H1 (cell line): ENCODE results near the gene FGGY. TPM values are rescaled to one million over a fixed set of nuclear protein-coding genes. Genes with fewer than 3 reads are reported as not detected.

Experiments used
- CTCF ChIA-PET: fragments of 300-600 bp; sonication (Branson Sonifier 250); formaldehyde crosslinking; loops from one replicate; lab custom pipeline; 2021; ENCODE audit not compliant: partially characterized antibody; lab: Charles Lee
- POLR2A ChIA-PET: fragments of 300-600 bp; sonication (Branson Sonifier 250); formaldehyde crosslinking; loops from one replicate; lab custom pipeline; 2021; ENCODE audit warnings: inconsistent platforms; ENCODE audit not compliant: partially characterized antibody; lab: Charles Lee
- DNase-seq, 2 experiments: peaks; one replicate each; pipeline versions ENCODE4 v3.0.0 to v3.0.0-alpha.2; 2010 to 2022; ENCODE audit warnings: low spot score in 2 of 2, low read depth in 1 of 2, mixed read lengths in 1 of 2
- FAIRE-seq: peaks from 2 replicates; lab custom pipeline; 2011; peaks lifted over from hg19 to GRCh38; lab: Jason Lieb, UNC
- H2AFZ ChIP-seq: 2 replicates; pipeline ENCODE4 v1.8.1; 2012; ENCODE audit warnings: low read length, inconsistent platforms
- H2AK5ac ChIP-seq: 2 replicates; pipeline ENCODE4 v1.6.1; 2013; ENCODE audit warnings: low read depth, low read length
- H2BK120ac ChIP-seq: replicated peaks from 2 replicates; pipeline ENCODE3; 2013; ENCODE audit warnings: low read depth, low read length, inconsistent platforms
- H2BK12ac ChIP-seq: 2 replicates; pipeline ENCODE4 v1.6.1; 2013; ENCODE audit warnings: low read depth, low read length
- H2BK15ac ChIP-seq: 2 replicates; pipeline ENCODE4 v1.6.1; 2013; ENCODE audit warnings: low read length
- H2BK20ac ChIP-seq: 2 replicates; pipeline ENCODE4 v1.6.1; 2013; ENCODE audit warnings: low read length
- H2BK5ac ChIP-seq: 2 replicates; pipeline ENCODE4 v1.6.1; 2013; ENCODE audit warnings: low read depth, low read length
- H3K14ac ChIP-seq: 2 replicates; pipeline ENCODE4 v1.6.1; 2013; ENCODE audit warnings: inconsistent platforms; ENCODE audit not compliant: insufficient read length
- H3K18ac ChIP-seq: 2 replicates; pipeline ENCODE4 v1.6.1; 2013; ENCODE audit warnings: low read length; ENCODE audit errors: extremely low read depth
- H3K23ac ChIP-seq: 2 replicates; pipeline ENCODE4 v1.6.1; 2013; ENCODE audit warnings: inconsistent platforms; ENCODE audit not compliant: insufficient read length
- H3K23me2 ChIP-seq: 2 replicates; pipeline ENCODE4 v1.6.1; 2013; ENCODE audit warnings: low read depth, low read length
- H3K27ac ChIP-seq: 2 replicates; pipeline ENCODE4 v1.6.1; 2011; ENCODE audit warnings: low read depth, low read length, inconsistent platforms
- H3K27me3 ChIP-seq, 4 experiments: replicated peaks in 1 of 4; 1 replicate in 1 of 4; 2 replicates in 3 of 4; pipeline versions ENCODE4 v1.6.1 to v1.8.1; 2011 to 2013; ENCODE audit warnings: low read length in 3 of 4, mild to moderate bottlenecking in 3 of 4, inconsistent platforms in 2 of 4, mixed read lengths in 2 of 4, moderate library complexity in 1 of 4; ENCODE audit not compliant: control insufficient read depth in 3 of 4, insufficient read depth in 3 of 4; ENCODE audit errors: extremely low read depth in 1 of 4
- H3K36me3 ChIP-seq, 4 experiments: 2 replicates each; pipeline versions ENCODE4 v1.6.1 to v1.8.1; 2011 to 2013; ENCODE audit warnings: mild to moderate bottlenecking in 4 of 4, low read length in 3 of 4, moderate library complexity in 2 of 4, control low read depth in 1 of 4, inconsistent platforms in 1 of 4; ENCODE audit not compliant: insufficient read depth in 4 of 4, control insufficient read depth in 2 of 4
- H3K4ac ChIP-seq: replicated peaks from 2 replicates; pipeline ENCODE3; 2013; ENCODE audit warnings: low read length, low read depth, mixed read lengths, inconsistent platforms; ENCODE audit not compliant: insufficient read length
- H3K4me1 ChIP-seq, 4 experiments: replicated peaks in 1 of 4; 1 replicate in 1 of 4; 2 replicates in 3 of 4; pipeline versions ENCODE4 v1.6.1 to v1.8.1; 2011 to 2013; ENCODE audit warnings: low read length in 3 of 4, inconsistent platforms in 2 of 4, mixed read lengths in 1 of 4; ENCODE audit not compliant: insufficient read depth in 4 of 4, control insufficient read depth in 3 of 4
- H3K4me2 ChIP-seq, 2 experiments: 2 replicates each; pipeline versions ENCODE4 v1.6.1 to v1.8.1; 2011 to 2013; ENCODE audit warnings: low read depth in 2 of 2, low read length in 2 of 2, control low read depth in 1 of 2, inconsistent platforms in 1 of 2, mild to moderate bottlenecking in 1 of 2; ENCODE audit not compliant: insufficient read depth in 1 of 2
- H3K4me3 ChIP-seq, 4 experiments: fragments of 200-600, 300-600 bp in 1 of 4; sonication (generic), shearing (Covaris generic), sonication (Bioruptor Twin) in 1 of 4; 2 replicates each; pipeline versions ENCODE4 v1.5.1 to v1.8.1; 2011 to 2016; ENCODE audit warnings: low read length in 4 of 4, low read depth in 3 of 4, control low read depth in 2 of 4, inconsistent platforms in 2 of 4, mild to moderate bottlenecking in 2 of 4, mixed read lengths in 1 of 4, moderate library complexity in 1 of 4; ENCODE audit not compliant: insufficient read depth in 2 of 4; ENCODE audit errors: extremely low read depth in 1 of 4
- H3K56ac ChIP-seq: replicated peaks from 2 replicates; pipeline ENCODE3; 2013; ENCODE audit warnings: low read depth, mild to moderate bottlenecking, mixed read lengths, low read length, inconsistent platforms; ENCODE audit not compliant: insufficient read length
- H3K79me1 ChIP-seq: 2 replicates; pipeline ENCODE4 v1.6.1; 2013; ENCODE audit warnings: low read depth, low read length, control low read depth
- H3K79me2 ChIP-seq, 2 experiments: 2 replicates each; pipeline versions ENCODE4 v1.6.1 to v1.8.1; 2012 to 2013; ENCODE audit warnings: low read length in 2 of 2, mild to moderate bottlenecking in 2 of 2, inconsistent platforms in 1 of 2; ENCODE audit not compliant: insufficient read depth in 2 of 2, control insufficient read depth in 1 of 2
- H3K9ac ChIP-seq, 4 experiments: replicated peaks in 1 of 4; 1 replicate in 1 of 4; 2 replicates in 3 of 4; pipeline versions ENCODE4 v1.6.1 to v1.8.1; 2011 to 2013; ENCODE audit warnings: low read depth in 3 of 4, low read length in 3 of 4, control low read depth in 2 of 4, mild to moderate bottlenecking in 2 of 4, moderate library complexity in 2 of 4, inconsistent platforms in 1 of 4; ENCODE audit errors: extremely low read depth in 1 of 4
- H3K9me3 ChIP-seq, 2 experiments: 2 replicates each; pipeline versions ENCODE4 v1.6.1 to v1.8.1; 2012 to 2013; ENCODE audit warnings: mild to moderate bottlenecking in 2 of 2, moderate library complexity in 2 of 2, control low read depth in 1 of 2, inconsistent platforms in 1 of 2, low read depth in 1 of 2, low read length in 1 of 2, mixed read lengths in 1 of 2; ENCODE audit not compliant: insufficient read depth in 2 of 2
- H4K20me1 ChIP-seq, 2 experiments: replicated peaks in 1 of 2; 2 replicates each; pipeline versions ENCODE3 to v1.8.1; 2011 to 2013; ENCODE audit warnings: inconsistent platforms in 2 of 2, low read length in 2 of 2, mild to moderate bottlenecking in 1 of 2; ENCODE audit not compliant: insufficient read depth in 2 of 2, control insufficient read depth in 1 of 2
- H4K5ac ChIP-seq: 2 replicates; pipeline ENCODE4 v1.6.1; 2013; ENCODE audit warnings: low read length, low read depth, mixed read lengths, inconsistent platforms; ENCODE audit not compliant: insufficient read length
- H4K8ac ChIP-seq: 2 replicates; pipeline ENCODE4 v1.8.0; 2013; ENCODE audit warnings: mild to moderate bottlenecking, moderate library complexity, low read length, inconsistent platforms; ENCODE audit not compliant: insufficient read depth; ENCODE audit errors: extremely low read depth
- H4K91ac ChIP-seq: replicated peaks from 2 replicates; pipeline ENCODE3; 2013; ENCODE audit warnings: low read length, mixed read lengths, inconsistent platforms; ENCODE audit not compliant: insufficient read length
- BACH1 ChIP-seq: IDR thresholded peaks from 2 replicates; pipeline ENCODE4 v1.6.1; 2012; ENCODE audit warnings: low read length, improper control_type of control experiment
- CTCF ChIP-seq, 3 experiments: IDR thresholded peaks; 1 replicate in 2 of 3; 2 replicates in 1 of 3; pipeline versions ENCODE4 v1.5.1 to v1.6.1; 2011; ENCODE audit warnings: low read length in 3 of 3, mild to moderate bottlenecking in 3 of 3, inconsistent platforms in 2 of 3, low read depth in 1 of 3, moderate library complexity in 1 of 3; ENCODE audit not compliant: insufficient read depth in 1 of 3; ENCODE audit errors: control extremely low read depth in 1 of 3
- EZH2 ChIP-seq: fragments of 200-600 bp; sonication (generic); IDR thresholded peaks from 2 replicates; pipeline ENCODE4 v1.7.1; 2012; ENCODE audit warnings: low read depth, mild to moderate bottlenecking, moderate library complexity, low read length, inconsistent platforms; ENCODE audit not compliant: severe bottlenecking
- JUN ChIP-seq: IDR thresholded peaks from 2 replicates; pipeline ENCODE4 v1.6.1; 2011; ENCODE audit warnings: low read depth, mild to moderate bottlenecking, improper control_type of control experiment, low read length
- RNF2 ChIP-seq: fragments of 200-900, 300-1000 bp; sonication (generic); IDR thresholded peaks from 2 replicates; pipeline ENCODE4 v1.7.1; 2016; ENCODE audit warnings: borderline replicate concordance, low read depth, mild to moderate bottlenecking, antibody characterized with exemption, low read length; ENCODE audit not compliant: poor library complexity, severe bottlenecking; ENCODE audit errors: missing control alignments
- SAP30 ChIP-seq: fragments of 300-600 bp; sonication (generic); IDR thresholded peaks from 2 replicates; pipeline ENCODE4 v1.7.1; 2012; ENCODE audit warnings: low read length, moderate library complexity, mild to moderate bottlenecking, inconsistent platforms; ENCODE audit not compliant: insufficient read depth, insufficient replicate concordance
- SIX5 ChIP-seq: IDR thresholded peaks from 2 replicates; pipeline ENCODE4 v1.6.1; 2011; ENCODE audit warnings: mild to moderate bottlenecking, low read depth, low read length
- SP2 ChIP-seq: IDR thresholded peaks from 2 replicates; pipeline ENCODE4 v1.6.1; 2012; ENCODE audit warnings: mild to moderate bottlenecking, low read length, inconsistent platforms
- TBP ChIP-seq: IDR thresholded peaks from 2 replicates; pipeline ENCODE4 v1.6.1; 2011; ENCODE audit warnings: low read depth, low read length, improper control_type of control experiment
- TEAD4 ChIP-seq: IDR thresholded peaks from 2 replicates; pipeline ENCODE4 v1.6.1; 2012; ENCODE audit warnings: low read depth, low read length, inconsistent platforms, mixed read lengths
- WGBS, 2 experiments: shearing (Covaris generic) in 1 of 2; methylation state at CpG; one replicate each; pipeline versions ENCODE4 v1.1.6 to v1.1.7; 2013 to 2015; ENCODE audit warnings: low lambda C conversion rate in 2 of 2, mixed read lengths in 2 of 2, inconsistent platforms in 1 of 2, low coverage in 1 of 2, missing lambda C conversion rate in 1 of 2; ENCODE audit not compliant: insufficient replicate concordance in 2 of 2, insufficient coverage in 1 of 2, insufficient read length in 1 of 2; ENCODE audit errors: extremely low coverage in 1 of 2, missing lambda C conversion rate in 1 of 2; 5-methylcytosine and 5-hydroxymethylcytosine counted together
- polyA plus RNA-seq, 7 experiments: library from polyadenylated mRNA; depleted of rRNA in 3 of 7; stranded (reverse) in 5 of 7; unstranded in 2 of 7; fragments of >200 nt in 5 of 7; fragments of 200-250 nt in 2 of 7; gene quantifications; 1 replicate in 5 of 7; 2 replicates in 1 of 7; 4 replicates in 1 of 7; pipeline versions ENCODE4 v1.2.1 to v1.2.3, GENCODE V29; 2011 to 2013; ENCODE audit warnings: missing spikeins in 2 of 7, mixed read lengths in 2 of 7
- total RNA-seq: library from RNA; stranded (reverse); fragmentation: NEBNext Ultra II Directional; extraction: Animal tissue kit (Norgen Biotek cat#: 25700); gene quantifications from 2 replicates; pipeline ENCODE4 v1.2.1, GENCODE V29; 2021

FGGY gene
- total and polyA plus RNA-seq, 2 of the 8 experiments (the other 6 are each of a cell fraction or from before 2014, with no cell fraction given) = 10.3 to 12.5 TPM

GRCh38 chr1:59544615-59545293 lies 247.9 kb downstream of the FGGY start:
- H3K4me1 ChIP-seq = no peaks in the 10 kb centered on the region
- H3K4ac ChIP-seq = no peak overlapping the region
- 92% methylated on average over 3 of the region's 3 CpGs; no CpG with 5 or more reads in 1 of the 2 experiments for whole genome bisulfite sequencing, 2 experiments
- no peak overlapping the region for H2BK12ac ChIP-seq
- no peak overlapping the region for H2AK5ac ChIP-seq
- H3K79me2 ChIP-seq = no peaks in the 10 kb centered on the region
- no peak overlapping the region for H4K91ac ChIP-seq
- ChIA-PET POLR2A (no interaction called here), CTCF (interaction anchor here (0.6 kb wide), 1 partner anchor 155 kb away, joined by 3 read pairs; no protein-coding TSS in a partner anchor)
- no peak overlapping the region for H2BK15ac ChIP-seq
- no peak overlapping the region for H4K8ac ChIP-seq
- H3K56ac ChIP-seq = no peak overlapping the region
- no peak overlapping the region for H2BK20ac ChIP-seq
- H3K23ac ChIP-seq = no peak overlapping the region
- H2AFZ ChIP-seq = no peak overlapping the region
- H3K14ac ChIP-seq = no peak overlapping the region
- H3K9me3 ChIP-seq = no peaks in the 10 kb centered on the region
- peaks cover 0 to 1% (median 0%) of the 10 kb centered on the region in 4 experiments; a peak in 1 of 7 replicates for H3K27me3 ChIP-seq
- H3K4me3 ChIP-seq = no peak overlapping the region
- H3K9ac ChIP-seq = no peak overlapping the region
- H3K27ac ChIP-seq = no peak overlapping the region
- no peak overlapping the region for H2BK120ac ChIP-seq
- FAIRE-seq (no peak), DNase-seq (no peak)
- no peaks in the 10 kb centered on the region for H3K36me3 ChIP-seq
- no peak overlapping the region for H2BK5ac ChIP-seq
- no peaks in the 10 kb centered on the region for H3K79me1 ChIP-seq
- H3K4me2 ChIP-seq = no peak overlapping the region
- H4K20me1 ChIP-seq = peaks cover 0 to 2% of the 10 kb centered on the region in 2 experiments
- H3K23me2 ChIP-seq = no peaks in the 10 kb centered on the region
- H4K5ac ChIP-seq = no peak overlapping the region
- no peak overlapping the region for H3K18ac ChIP-seq
- no peak for TF ChIP-seq SAP30
- TF ChIP-seq TEAD4 = no peak
- no peak for TF ChIP-seq RNF2
- TF ChIP-seq SP2 = no peak
- TF ChIP-seq EZH2 = no peak
- no peak for TF ChIP-seq BACH1
- TF ChIP-seq JUN = no peak
- TF ChIP-seq SIX5 = no peak
- no peak for TF ChIP-seq TBP
- TF ChIP-seq CTCF (IDR thresholded peaks at IDR 0.05; ENCODE audit: control extremely low read depth in 1 of 3, insufficient read depth in 1 of 3, low read depth in 1 of 3, low read length in 3 of 3) = no peak
